GM19023 (cell line): ENCODE data around the gene CDK5.

Experiments used
- ATAC-seq: cut with Tn5 transposase; IDR thresholded peaks from one replicate; pipeline ENCODE4 v1.9.1; 2021; ENCODE audit warnings: mild to moderate bottlenecking, moderate library complexity; ENCODE audit not compliant: unreplicated experiment

The CDK5 gene

GRCh38 chr7:151057506-151057988 lies at the start of gene CDK5:
CDK5 (minus strand) TSS chr7:151057897; CDS start chr7:151057848, 49 bp downstream.
- ATAC-seq, result peak; percentile 16

- ATAC-seq, result no peak
Observed at GRCh38 chr7:151104411-151105235, 46.9 kb upstream of the CDK5 start.

- no peak for ATAC-seq
Observed at GRCh38 chr7:151103973-151104372, 46.3 kb upstream of the CDK5 start.

GRCh38 chr7:151102991-151103390 lies 45.3 kb upstream of the CDK5 start:
- no peak for ATAC-seq

- ATAC-seq, result no peak
Observed at GRCh38 chr7:151101621-151102396, 44.1 kb upstream of the CDK5 start.

GRCh38 chr7:151100921-151101320 lies 43.2 kb upstream of the CDK5 start:
- ATAC-seq, result no peak

- no peak for ATAC-seq
Observed at GRCh38 chr7:151099486-151100211, 42.0 kb upstream of the CDK5 start.

- ATAC-seq, result no peak
Observed at GRCh38 chr7:151095828-151096475, 38.3 kb upstream of the CDK5 start.

GRCh38 chr7:151095123-151095797 lies 37.6 kb upstream of the CDK5 start:
- no peak for ATAC-seq

GRCh38 chr7:151094675-151095074 lies 37.0 kb upstream of the CDK5 start:
- ATAC-seq, result no peak

GRCh38 chr7:151093748-151094147 lies 36.1 kb upstream of the CDK5 start:
- ATAC-seq, result no peak

GRCh38 chr7:151091988-151092387 lies 34.3 kb upstream of the CDK5 start:
- ATAC-seq, result no peak

- ATAC-seq, result no peak
Observed at GRCh38 chr7:151091431-151091830, 33.7 kb upstream of the CDK5 start.

GRCh38 chr7:151091003-151091402 lies 33.3 kb upstream of the CDK5 start:
- ATAC-seq, result no peak

GRCh38 chr7:151089893-151090730 lies 32.4 kb upstream of the CDK5 start:
- ATAC-seq, result no peak

- no peak for ATAC-seq
Observed at GRCh38 chr7:151088856-151089699, 31.4 kb upstream of the CDK5 start.

- ATAC-seq, result no peak
Observed at GRCh38 chr7:151088019-151088855, 30.5 kb upstream of the CDK5 start.
